ENCODE measurements around the gene MYRFL.
"Not testable (repeated sequence)": the region's sequence is repeated elsewhere in the genome, so short reads cannot be mapped to it uniquely, and the experiment has no call there.

MYRFL gene

GRCh38 chr12:69844416-69844815 is 19.4 kb downstream of the MYRFL start:
- DNase-seq, result no peak

- DNase-seq, result no peak
Measured at GRCh38 chr12:69844836-69845235, 19.8 kb downstream of the MYRFL start.

GRCh38 chr12:69846976-69847375 is 21.9 kb downstream of the MYRFL start:
- DNase-seq, result no peak

GRCh38 chr12:69851976-69852375 is 26.9 kb downstream of the MYRFL start:
- DNase-seq, result no peak

GRCh38 chr12:69853176-69853961 is 28.3 kb downstream of the MYRFL start:
- DNase-seq, result not testable (repeated sequence)

- DNase-seq, result no peak
Measured at GRCh38 chr12:69866698-69867097, 41.7 kb downstream of the MYRFL start.

GRCh38 chr12:69868695-69869094 is 43.7 kb downstream of the MYRFL start:
- no peak for DNase-seq

GRCh38 chr12:69872804-69873203 is 47.8 kb downstream of the MYRFL start:
- DNase-seq, result no peak

- DNase-seq, result no peak
Measured at GRCh38 chr12:69873429-69873828, 48.4 kb downstream of the MYRFL start.

GRCh38 chr12:69874606-69875005 is 49.6 kb downstream of the MYRFL start:
- no peak for DNase-seq

GRCh38 chr12:69875416-69875935 is 50.4 kb downstream of the MYRFL start:
- DNase-seq, result no peak

GRCh38 chr12:69879007-69879960 is 54.3 kb downstream of the MYRFL start:
- peak; percentile 78 for DNase-seq

GRCh38 chr12:69880571-69880970 is 55.5 kb downstream of the MYRFL start:
- peak; percentile 4 for DNase-seq

GRCh38 chr12:69881771-69882170 is 56.7 kb downstream of the MYRFL start:
- no peak for DNase-seq

- DNase-seq, result peak; percentile 17
Measured at GRCh38 chr12:69884386-69884785, 59.4 kb downstream of the MYRFL start.

GRCh38 chr12:69885658-69886057 is 60.6 kb downstream of the MYRFL start:
- DNase-seq, result no peak

- no peak for DNase-seq
Measured at GRCh38 chr12:69886109-69886508, 61.1 kb downstream of the MYRFL start.

GRCh38 chr12:69886715-69887114 is 61.7 kb downstream of the MYRFL start:
- DNase-seq, result no peak

GRCh38 chr12:69888901-69889300 is 63.9 kb downstream of the MYRFL start:
- DNase-seq, result no peak

- no peak for DNase-seq
Measured at GRCh38 chr12:69894800-69895383, 69.9 kb downstream of the MYRFL start.

- DNase-seq, result peak; percentile 15
Measured at GRCh38 chr12:69896653-69897381, 71.8 kb downstream of the MYRFL start.

GRCh38 chr12:69897744-69898143 is 72.7 kb downstream of the MYRFL start:
- no peak for DNase-seq

GRCh38 chr12:69898236-69898635 is 73.2 kb downstream of the MYRFL start:
- no peak for DNase-seq

All from NCI-H345 (cell line).